VCaP (cell line): ENCODE results near the gene TMEM222.

Experiments
- H3K27ac ChIP-seq: fragments of 450-650 bp; 2 replicates; pipeline ENCODE4 v1.5.1; 2017
- CTCF ChIP-seq: fragments of 450-650 bp; conservative IDR thresholded peaks from 2 replicates; pipeline ENCODE4 v1.5.1; 2017; ENCODE audit warnings: mild to moderate bottlenecking, moderate library complexity

Gene TMEM222

GRCh38 chr1:27300341-27301051 is 21.5 kb upstream of the TMEM222 start:
- peak; percentile 94 for TF ChIP-seq CTCF
- no peak overlapping the region for H3K27ac ChIP-seq

GRCh38 chr1:27301052-27301422 is 20.9 kb upstream of the TMEM222 start:
- peak; percentile 60 for TF ChIP-seq CTCF
- no peak overlapping the region for H3K27ac ChIP-seq

GRCh38 chr1:27301582-27302199 is 20.3 kb upstream of the TMEM222 start:
- no peak overlapping the region for H3K27ac ChIP-seq
- TF ChIP-seq CTCF: no peak

GRCh38 chr1:27302612-27303011 is 19.4 kb upstream of the TMEM222 start:
- no peak for TF ChIP-seq CTCF

GRCh38 chr1:27303509-27303908 is 18.5 kb upstream of the TMEM222 start:
- H3K27ac ChIP-seq: no peak overlapping the region
- TF ChIP-seq CTCF: no peak

More at GRCh38 chr1:27302612-27303011, 19.4 kb upstream of the TMEM222 start:
- no peak overlapping the region for H3K27ac ChIP-seq

GRCh38 chr1:27306071-27306470 is 15.9 kb upstream of the TMEM222 start:
- no peak for TF ChIP-seq CTCF
- H3K27ac ChIP-seq: no peak overlapping the region

GRCh38 chr1:27306892-27307761 is 14.8 kb upstream of the TMEM222 start:
- no peak for TF ChIP-seq CTCF
- no peak overlapping the region for H3K27ac ChIP-seq
